K562 (cell line): ENCODE results near the gene NR2F6. TPM values are rescaled to one million over a fixed set of nuclear protein-coding genes. Genes with fewer than 3 reads are reported as not detected.

ENCODE experiments used
- ASH1L ChIP-seq: fragments of 450-650 bp; IDR thresholded peaks from 2 replicates; pipeline ENCODE4 v1.6.1; 2018; ENCODE audit warnings: borderline replicate concordance, mild to moderate bottlenecking, low read depth; ENCODE audit not compliant: partially characterized antibody
- BRD4 ChIP-seq: fragments of 200-600 bp; sonication (generic); IDR thresholded peaks from 2 replicates; pipeline ENCODE4 v1.6.1; 2017; ENCODE audit warnings: inconsistent platforms
- CBX3 ChIP-seq, 2 experiments: IDR thresholded peaks; 1 replicate in 1 of 2; 2 replicates in 1 of 2; pipeline ENCODE4 v1.6.1; 2012; ENCODE audit warnings: inconsistent platforms in 2 of 2, low read length in 2 of 2, borderline replicate concordance in 1 of 2, control low read depth in 1 of 2
- CHD2 ChIP-seq: IDR thresholded peaks from 2 replicates; pipeline ENCODE4 v1.6.1; 2011; ENCODE audit warnings: low read depth, low read length
- E2F1 ChIP-seq: sonication (generic); formaldehyde crosslinking; IDR thresholded peaks from 2 replicates; pipeline ENCODE4 v1.8.1; 2023; ENCODE audit warnings: mild to moderate bottlenecking, missing genetic modification reagents, moderate library complexity
- E4F1 ChIP-seq: fragments of 250-450 bp; sonication (Bioruptor Pico); IDR thresholded peaks from 2 replicates; pipeline ENCODE4 v1.5.0; 2021; ENCODE audit warnings: mild to moderate bottlenecking, borderline replicate concordance
- GABPB1 ChIP-seq: sonication (generic); formaldehyde crosslinking; IDR thresholded peaks from 2 replicates; pipeline ENCODE4 v1.8.0; 2022; ENCODE audit warnings: mild to moderate bottlenecking, missing genetic modification reagents
- LCOR ChIP-seq: sonication (generic); formaldehyde crosslinking; IDR thresholded peaks from 2 replicates; pipeline ENCODE4 v1.8.0; 2022; ENCODE audit warnings: mild to moderate bottlenecking, missing genetic modification reagents
- MTA2 ChIP-seq: fragments of 450-650 bp; IDR thresholded peaks from 2 replicates; pipeline ENCODE4 v1.6.1; 2016; ENCODE audit warnings: low read depth
- POLR2B ChIP-seq: fragments of 450-650 bp; IDR thresholded peaks from 2 replicates; pipeline ENCODE4 v1.6.1; 2018; ENCODE audit warnings: low read depth; ENCODE audit not compliant: partially characterized antibody
- RBM14 ChIP-seq: fragments of 200-400 bp; formaldehyde crosslinking; IDR thresholded peaks from 2 replicates; pipeline ENCODE4 v1.6.1; 2018; ENCODE audit warnings: low read depth, mild to moderate bottlenecking, low read length, moderate library complexity, borderline replicate concordance; ENCODE audit not compliant: insufficient read depth
- SETDB1 ChIP-seq: IDR thresholded peaks from one replicate; pipeline ENCODE4 v1.6.1; 2012; ENCODE audit warnings: low read length, control low read depth, inconsistent platforms
- SIRT6 ChIP-seq: IDR thresholded peaks from one replicate; pipeline ENCODE4 v1.6.1; 2012; ENCODE audit warnings: low read depth, mild to moderate bottlenecking, control low read depth, inconsistent platforms, low read length, moderate library complexity
- TAF7 ChIP-seq: fragments of 450-650 bp; IDR thresholded peaks from 2 replicates; pipeline ENCODE4 v1.6.1; 2016; ENCODE audit warnings: missing genetic modification characterization, missing compliant biosample characterization
- TBP ChIP-seq: optimal IDR thresholded peaks from 2 replicates; pipeline ENCODE3; 2011; ENCODE audit warnings: low read depth, low read length, improper control_type of control experiment
- TCF15 ChIP-seq: fragments of 250-450 bp; sonication (Bioruptor Pico); IDR thresholded peaks from 2 replicates; pipeline ENCODE4 v1.8.0; 2022; ENCODE audit warnings: moderate library complexity, mild to moderate bottlenecking, inconsistent platforms
- ZFP30 ChIP-seq: fragments of 250-450 bp; sonication (Bioruptor Pico); IDR thresholded peaks from 2 replicates; pipeline ENCODE4 v1.8.0; 2022; ENCODE audit warnings: moderate library complexity, mild to moderate bottlenecking, inconsistent platforms, borderline replicate concordance
- ZFPM2 ChIP-seq: fragments of 250-450 bp; sonication (Bioruptor Pico); IDR thresholded peaks from 2 replicates; pipeline ENCODE4 v1.5.1; 2022; ENCODE audit warnings: mild to moderate bottlenecking
- ZNF217 ChIP-seq: sonication (generic); formaldehyde crosslinking; IDR thresholded peaks from 2 replicates; pipeline ENCODE4 v1.8.0; 2022; ENCODE audit warnings: mild to moderate bottlenecking, missing genetic modification reagents
- ZNF224 ChIP-seq: sonication (generic); formaldehyde crosslinking; IDR thresholded peaks from 2 replicates; pipeline ENCODE4 v1.8.0; 2022; ENCODE audit warnings: mild to moderate bottlenecking, missing genetic modification reagents
- ZNF384 ChIP-seq: IDR thresholded peaks from 2 replicates; pipeline ENCODE4 v1.6.1; 2012; ENCODE audit warnings: low read depth, low read length, improper control_type of control experiment
- ZNF639 ChIP-seq, 2 experiments: fragments of 200-800 bp in 1 of 2; sonication (Bioruptor generic) in 1 of 2; sonication (generic) in 1 of 2; formaldehyde crosslinking in 1 of 2; IDR thresholded peaks in 1 of 2; conservative IDR thresholded peaks in 1 of 2; 2 replicates each; pipeline versions ENCODE4 v1.5.0 to v1.6.1; 2016 to 2020; ENCODE audit warnings: missing compliant biosample characterization in 1 of 2, missing genetic modification characterization in 1 of 2, missing genetic modification reagents in 1 of 2
- ZNF695 ChIP-seq: fragments of 450-650 bp; formaldehyde crosslinking; IDR thresholded peaks from 2 replicates; pipeline ENCODE4 v1.4.0; 2020; ENCODE audit warnings: mild to moderate bottlenecking, moderate library complexity
- ZZZ3 ChIP-seq: fragments of 450-650 bp; IDR thresholded peaks from 2 replicates; pipeline ENCODE4 v1.6.1; 2016; ENCODE audit warnings: antibody characterized with exemption, mild to moderate bottlenecking, moderate library complexity
- polyA plus RNA-seq, 8 experiments: library from polyadenylated mRNA; depleted of rRNA in 4 of 8; stranded (reverse) in 5 of 8; unstranded in 3 of 8; fragments of >200 nt; fragmentation: Nextera tagmentation in 2 of 8; fragmentation: Illumina TruSeq in 1 of 8; extraction: Ambion mirVana in 2 of 8; extraction: Trizol in 1 of 8; gene quantifications; 2 replicates each; pipeline versions ENCODE4 v1.2.1 to v1.2.3, GENCODE V29; 2011 to 2014; ENCODE audit warnings: inconsistent platforms in 1 of 8, missing spikeins in 1 of 8
- total RNA-seq, 7 experiments: library from RNA; depleted of rRNA in 6 of 7; stranded (reverse); fragments of >200 nt in 6 of 7; fragmentation: Illumina TruSeq in 2 of 7; extraction: Trizol in 2 of 7; gene quantifications; 2 replicates each; pipeline versions ENCODE4 v1.2.1 to v1.2.3, GENCODE V29; 2011 to 2021; ENCODE audit warnings: low replicate concordance in 1 of 7

The NR2F6 gene
- total and polyA plus RNA-seq, 9 of the 15 experiments (the other 6 are each of a cell fraction or from before 2014, with no cell fraction given): 0.76 to 97.5 (median 18.8) TPM

- TF ChIP-seq ZNF695 (CRISPR knock-in tag) (no peak), ZNF224 (CRISPR knock-in tag) (no peak), GABPB1 (no peak), E4F1 (CRISPR knock-in tag) (no peak), CHD2 (no peak), ZNF217 (CRISPR knock-in tag) (no peak), POLR2B (no peak), BRD4 (no peak), LCOR (CRISPR knock-in tag) (0 out of 2 replicates have a peak, but pooled peaks have one; percentile 29), TBP (no peak), E2F1 (CRISPR knock-in tag) (no peak), TCF15 (CRISPR knock-in tag) (no peak), ZNF639 (CRISPR knock-in tag; conservative IDR thresholded peaks at IDR 0.05 in 1 of 2, IDR thresholded peaks at IDR 0.05 in 1 of 2) (no peak), ZFP30 (CRISPR knock-in tag) (no peak), ZZZ3 (no peak), SETDB1 (no peak), MTA2 (no peak), ASH1L (no peak), ZFPM2 (no peak), SIRT6 (no peak), RBM14 (no peak), TAF7 (tag) (no peak), ZNF384 (no peak), CBX3 (IDR thresholded peaks at IDR 0.05; ENCODE audit: borderline replicate concordance in 1 of 2, low read length in 2 of 2) (no peak)
Observed at GRCh38 chr19:17281391-17282304, 35.9 kb upstream of the NR2F6 start, which contains the start of gene ANKLE1 (continued).
